OCI-LY1 (cell line): ENCODE data around the gene SPOP.

Experiments used
- CTCF ChIP-seq: fragments of 200-600 bp; sonication (generic), shearing (Covaris generic); IDR thresholded peaks from 2 replicates; pipeline ENCODE4 v1.5.1; 2017; ENCODE audit warnings: mild to moderate bottlenecking, antibody characterized with exemption, low read length, moderate library complexity, mixed read lengths
- EZH2 ChIP-seq: fragments of 200-600 bp; sonication (generic), shearing (Covaris generic); IDR thresholded peaks from 2 replicates; pipeline ENCODE4 v1.8.0; 2017; ENCODE audit warnings: borderline replicate concordance, mixed run types, mild to moderate bottlenecking, antibody characterized with exemption, low read length, moderate library complexity, mixed read lengths

- TF ChIP-seq CTCF, result peak; percentile 96
- no peak for TF ChIP-seq EZH2
Measured at GRCh38 chr17:49707608-49708514, 30.0 kb upstream of the SPOP start, which contains the start of gene SLC35B1.
